ENCODE results near the gene P2RX7. TPM values are rescaled to one million over a fixed set of nuclear protein-coding genes. Genes with fewer than 3 reads are reported as not detected.

The P2RX7 gene
- total RNA-seq, 4 donors from 2014 or later = 1.6 to 2.7 (median 2.2) TPM

GRCh38 chr12:121117226-121117777 lies 15.4 kb upstream of the P2RX7 start:
- Histone ChIP-seq H3K4me3 (no peak overlapping the region), H3K27me3 (no peaks in the 10 kb centered on the region), H3K36me3 (no peaks in the 10 kb centered on the region), H3K9me3 (no peaks in the 10 kb centered on the region), H3K27ac (no peak overlapping the region), H3K4me1 (no peaks in the 10 kb centered on the region)
- 93% methylated on average over 4 of the region's 4 CpGs for WGBS, 2 donors
- TF ChIP-seq CTCF (IDR thresholded peaks at IDR 0.05) (no peak), POLR2A (IDR thresholded peaks at IDR 0.05) (no peak)
- no peak for DNase-seq
- intact Hi-C loops (cut with DNase I) = loop anchor here (5.0 kb wide), 1 partner anchor 750 kb away; the partner anchor contains the start of gene MSI1

GRCh38 chr12:121120323-121120722 lies 12.4 kb upstream of the P2RX7 start:
- intact Hi-C loops (cut with DNase I) = no loop called here
- Histone ChIP-seq H3K36me3 (no peaks in the 10 kb centered on the region), H3K4me1 (no peaks in the 10 kb centered on the region), H3K9me3 (no peaks in the 10 kb centered on the region), H3K27ac (no peak overlapping the region), H3K4me3 (no peak overlapping the region), H3K27me3 (no peaks in the 10 kb centered on the region)
- DNase-seq = no peak
- WGBS, 2 donors = 42 to 49% methylated on average over 6 of the region's 6 CpGs
- TF ChIP-seq POLR2A (IDR thresholded peaks at IDR 0.05) (no peak), CTCF (IDR thresholded peaks at IDR 0.05) (no peak)

GRCh38 chr12:121120989-121121755 lies 11.5 kb upstream of the P2RX7 start:
- Histone ChIP-seq H3K36me3 (no peaks in the 10 kb centered on the region), H3K27me3 (no peaks in the 10 kb centered on the region), H3K27ac (no peak overlapping the region), H3K4me3 (no peak overlapping the region), H3K9me3 (no peaks in the 10 kb centered on the region), H3K4me1 (no peaks in the 10 kb centered on the region)
- WGBS, 2 donors = 67 to 78% methylated on average over 7 to 8 of the region's 8 CpGs
- TF ChIP-seq POLR2A (IDR thresholded peaks at IDR 0.05) (no peak), CTCF (IDR thresholded peaks at IDR 0.05) (no peak)
- intact Hi-C loops (cut with DNase I) = no loop called here
- no peak for DNase-seq

- WGBS, 2 donors = 73 to 83% methylated on average over 4 of the region's 4 CpGs
- no peaks in the 10 kb centered on the region for H3K36me3 ChIP-seq
- no peak for TF ChIP-seq POLR2A (IDR thresholded peaks at IDR 0.05)
- TF ChIP-seq CTCF (IDR thresholded peaks at IDR 0.05) = no peak
- no peaks in the 10 kb centered on the region for H3K9me3 ChIP-seq
- intact Hi-C loops (cut with DNase I) = no loop called here
- no peak overlapping the region for H3K27ac ChIP-seq
- H3K4me3 ChIP-seq = no peak overlapping the region
- DNase-seq = no peak
- no peaks in the 10 kb centered on the region for H3K4me1 ChIP-seq
- H3K27me3 ChIP-seq = no peaks in the 10 kb centered on the region
Observed at GRCh38 chr12:121121805-121122204, 10.9 kb upstream of the P2RX7 start.

GRCh38 chr12:121123488-121123887 lies 9.2 kb upstream of the P2RX7 start:
- no peaks in the 10 kb centered on the region for H3K27me3 ChIP-seq
- DNase-seq = no peak
- TF ChIP-seq CTCF (IDR thresholded peaks at IDR 0.05) (no peak), POLR2A (IDR thresholded peaks at IDR 0.05) (no peak)
- WGBS, 2 donors = 86 to 89% methylated on average over 2 of the region's 2 CpGs
- peaks cover 0 to 8% (median 0%) of the 10 kb centered on the region in 3 donors for H3K4me1 ChIP-seq
- no peak overlapping the region for H3K4me3 ChIP-seq
- no peak overlapping the region for H3K27ac ChIP-seq
- no peaks in the 10 kb centered on the region for H3K9me3 ChIP-seq
- no peaks in the 10 kb centered on the region for H3K36me3 ChIP-seq
- intact Hi-C loops (cut with DNase I) = no loop called here
